Activated gamma-delta T cell treated with Interleukin-2 at 50 U/mL for 16 hours (primary cell): Measurements from ENCODE around the gene RABAC1.
A peak's percentile ranks its signal among the peaks of the same experiment; 100 is the strongest.
"Not testable (repeated sequence)": the region's sequence is repeated elsewhere in the genome, so short reads cannot be mapped to it uniquely, and the experiment has no call there.

Experiments
- DNase-seq: peaks from one replicate; pipeline ENCODE4 v3.0.0-alpha.2; 2020

RABAC1 gene

GRCh38 chr19:41944336-41944735 is 14.8 kb downstream of the RABAC1 start:
- no peak for DNase-seq

- DNase-seq = no peak
Observed at GRCh38 chr19:41941410-41942202, 17.5 kb downstream of the RABAC1 start.

- no peak for DNase-seq
Observed at GRCh38 chr19:41940731-41941409, 18.3 kb downstream of the RABAC1 start.

GRCh38 chr19:41939861-41940730 is 19.0 kb downstream of the RABAC1 start:
- DNase-seq = peak; percentile 31

GRCh38 chr19:41939209-41939608 is 19.9 kb downstream of the RABAC1 start:
- not testable (repeated sequence) for DNase-seq

- no peak for DNase-seq
Observed at GRCh38 chr19:41937525-41938468, 21.3 kb downstream of the RABAC1 start.

GRCh38 chr19:41936961-41937360 is 22.2 kb downstream of the RABAC1 start:
- no peak for DNase-seq

- DNase-seq = peak; percentile 61
Observed at GRCh38 chr19:41936416-41936850, 22.7 kb downstream of the RABAC1 start.

GRCh38 chr19:41935760-41936415 is 23.2 kb downstream of the RABAC1 start:
- no peak for DNase-seq

GRCh38 chr19:41934849-41935374 is 24.2 kb downstream of the RABAC1 start:
- peak; percentile 80 for DNase-seq

- DNase-seq = no peak
Observed at GRCh38 chr19:41933693-41934426, 25.3 kb downstream of the RABAC1 start.

- DNase-seq = no peak
Observed at GRCh38 chr19:41932720-41933332, 26.3 kb downstream of the RABAC1 start.

- no peak for DNase-seq
Observed at GRCh38 chr19:41932259-41932719, 26.8 kb downstream of the RABAC1 start.

- no peak for DNase-seq
Observed at GRCh38 chr19:41930926-41931592, 28.1 kb downstream of the RABAC1 start.

- DNase-seq = no peak
Observed at GRCh38 chr19:41930322-41930722, 28.8 kb downstream of the RABAC1 start.

- DNase-seq = no peak
Observed at GRCh38 chr19:41929536-41930071, 29.5 kb downstream of the RABAC1 start.

GRCh38 chr19:41928754-41929535 is 30.2 kb downstream of the RABAC1 start:
- DNase-seq = no peak

- no peak for DNase-seq
Observed at GRCh38 chr19:41928221-41928683, 30.9 kb downstream of the RABAC1 start, which contains the start of gene ERFL. ERFL (minus strand) TSS chr19:41928449; CDS start chr19:41912919, 15,530 bp downstream.
